ENCODE measurements around the gene SMPD3. TPM values are rescaled to one million over a fixed set of nuclear protein-coding genes. Genes with fewer than 3 reads are reported as not detected.

The SMPD3 gene
- total and polyA plus RNA-seq, 2 experiments from 2014 or later = 0.57 to 0.83 TPM

GRCh38 chr16:68351991-68352431, 96.3 kb downstream of the SMPD3 start:
- Mint-ChIP-seq H3K9me3 (no peaks in the 10 kb centered on the region), H3K36me3 (ENCODE audit: low read depth) (peaks cover 38% of the 10 kb centered on the region), H3K4me3 (no peak overlapping the region), H3K27ac (no peak overlapping the region), H3K4me1 (no peaks in the 10 kb centered on the region), H3K27me3 (ENCODE audit: insufficient read depth, low read depth, poor library complexity) (peaks cover 10% of the 10 kb centered on the region)
- ATAC-seq (no peak), DNase-seq (ENCODE audit: low spot score) (no peak)
- Histone ChIP-seq H4K20me1 (replicated peaks; ENCODE audit: insufficient read depth) (no peaks in the 10 kb centered on the region; the same call in 1 of the 2 replicates), H2AFZ (no peak overlapping the region), H3K27ac (ENCODE audit: low read depth) (no peak overlapping the region), H3K4me2 (no peak overlapping the region), H3K36me3 (ENCODE audit: insufficient read depth) (0 out of 2 replicates have a peak, but pooled peaks cover 7% of the 10 kb centered on the region), H3K79me2 (replicated peaks; ENCODE audit: insufficient read depth) (no peaks in the 10 kb centered on the region), H3K9me2 (ENCODE audit: insufficient read depth) (no peaks in the 10 kb centered on the region), H3K27me3 (ENCODE audit: insufficient read depth) (no peaks in the 10 kb centered on the region), H3F3A (replicated peaks; ENCODE audit: low read depth) (no peaks in the 10 kb centered on the region), H3K4me3 (no peak overlapping the region), H3K4me1 (ENCODE audit: insufficient read depth) (no peaks in the 10 kb centered on the region)
- TF ChIP-seq NANOG (IDR thresholded peaks at IDR 0.05; ENCODE audit: borderline replicate concordance) (no peak), ZNF114 (CRISPR knock-in tag; IDR thresholded peaks at IDR 0.05) (no peak), JUNB (IDR thresholded peaks at IDR 0.05; ENCODE audit: unreplicated experiment) (no peak), CTCF (conservative IDR thresholded peaks at IDR 0.05; ENCODE audit: low read depth in 2 of 2) (no peak), CREB1 (CRISPR knock-in tag; IDR thresholded peaks at IDR 0.05; ENCODE audit: low read depth) (no peak), POLR2AphosphoS5 (IDR thresholded peaks at IDR 0.05; ENCODE audit: low read depth) (no peak), STAT1 (IDR thresholded peaks at IDR 0.05; ENCODE audit: unreplicated experiment) (no peak), REST (IDR thresholded peaks at IDR 0.05; ENCODE audit: unreplicated experiment) (no peak)

GRCh38 chr16:68351463-68351862, 96.8 kb downstream of the SMPD3 start:
- H2AFZ ChIP-seq = no peak overlapping the region
- peaks cover 10% of the 10 kb centered on the region for H3K27me3 Mint-ChIP-seq (ENCODE audit: insufficient read depth, low read depth, poor library complexity)
- H3K9me2 ChIP-seq (ENCODE audit: insufficient read depth) = no peaks in the 10 kb centered on the region
- H3K4me3 ChIP-seq = no peak overlapping the region
- H3K9me3 Mint-ChIP-seq = no peaks in the 10 kb centered on the region
- no peak overlapping the region for H3K4me3 Mint-ChIP-seq
- no peak overlapping the region for H3K27ac ChIP-seq (ENCODE audit: low read depth)
- H3K4me2 ChIP-seq = no peak overlapping the region
- no peaks in the 10 kb centered on the region for H3F3A ChIP-seq (replicated peaks; ENCODE audit: low read depth)
- no peak overlapping the region for H3K27ac Mint-ChIP-seq
- no peaks in the 10 kb centered on the region for H3K4me1 ChIP-seq (ENCODE audit: insufficient read depth)
- no peaks in the 10 kb centered on the region for H3K27me3 ChIP-seq (ENCODE audit: insufficient read depth)
- ATAC-seq (no peak), DNase-seq (ENCODE audit: low spot score) (no peak)
- H4K20me1 ChIP-seq (replicated peaks; ENCODE audit: insufficient read depth) = no peaks in the 10 kb centered on the region; the same call in 1 of the 2 replicates
- 0 out of 2 replicates have a peak, but pooled peaks cover 7% of the 10 kb centered on the region for H3K36me3 ChIP-seq (ENCODE audit: insufficient read depth)
- peaks cover 43% of the 10 kb centered on the region for H3K36me3 Mint-ChIP-seq (ENCODE audit: low read depth)
- TF ChIP-seq EZH2phosphoT487 (IDR thresholded peaks at IDR 0.05; ENCODE audit: unreplicated experiment) = no peak
- no peak for TF ChIP-seq ZNF114 (CRISPR knock-in tag; IDR thresholded peaks at IDR 0.05)
- no peak for TF ChIP-seq ETS1 (IDR thresholded peaks at IDR 0.05)
- no peak for TF ChIP-seq CTCF (conservative IDR thresholded peaks at IDR 0.05; ENCODE audit: low read depth in 2 of 2)
- no peak for TF ChIP-seq NANOG (IDR thresholded peaks at IDR 0.05; ENCODE audit: borderline replicate concordance)
- TF ChIP-seq EZH2 (IDR thresholded peaks at IDR 0.05; ENCODE audit: low read depth, unreplicated experiment) = no peak
- TF ChIP-seq STAT1 (IDR thresholded peaks at IDR 0.05; ENCODE audit: unreplicated experiment) = no peak
- TF ChIP-seq ZNF331 (CRISPR knock-in tag; IDR thresholded peaks at IDR 0.05; ENCODE audit: low read depth) = no peak
- H3K4me1 Mint-ChIP-seq = no peaks in the 10 kb centered on the region
- no peaks in the 10 kb centered on the region for H3K79me2 ChIP-seq (replicated peaks; ENCODE audit: insufficient read depth)
